Esophagus (tissue), 2 donors: Measurements from ENCODE around the gene RAB11FIP5. TPM values are rescaled to one million over a fixed set of nuclear protein-coding genes. Genes with fewer than 3 reads are reported as not detected.

ENCODE experiments used
- H3K27ac ChIP-seq, 2 donors: one replicate each; pipeline ENCODE4 v1.5.1; 2013; ENCODE audit warnings: low read depth in 2 of 2, mild to moderate bottlenecking in 2 of 2, inconsistent platforms in 1 of 2, low read length in 1 of 2, moderate library complexity in 1 of 2
- H3K27me3 ChIP-seq, 2 donors: one replicate each; pipeline ENCODE4 v1.6.1; 2013; ENCODE audit warnings: low read length in 2 of 2, control low read depth in 1 of 2, mild to moderate bottlenecking in 1 of 2; ENCODE audit not compliant: insufficient read depth in 2 of 2, control insufficient read depth in 1 of 2
- H3K36me3 ChIP-seq, 2 donors: one replicate each; pipeline ENCODE4 v1.6.1; 2013; ENCODE audit warnings: low read length in 1 of 2; ENCODE audit not compliant: control insufficient read depth in 2 of 2, insufficient read depth in 2 of 2
- H3K4me1 ChIP-seq, 2 donors: one replicate each; pipeline ENCODE4 v1.6.1; 2013; ENCODE audit warnings: low read length in 1 of 2; ENCODE audit not compliant: control insufficient read depth in 2 of 2, insufficient read depth in 2 of 2
- H3K4me3 ChIP-seq, 2 donors: one replicate each; pipeline ENCODE4 v1.5.1; 2013; ENCODE audit warnings: low read length in 2 of 2, mild to moderate bottlenecking in 2 of 2, low read depth in 1 of 2, moderate library complexity in 1 of 2
- H3K9me3 ChIP-seq, 2 donors: one replicate each; pipeline ENCODE4 v1.6.1; 2013; ENCODE audit warnings: mild to moderate bottlenecking in 2 of 2, low read depth in 1 of 2, low read length in 1 of 2, moderate library complexity in 1 of 2; ENCODE audit not compliant: control insufficient read depth in 2 of 2, insufficient read depth in 1 of 2
- WGBS, 2 donors: extraction: QIAGEN DNeasy Blood & Tissue Kit; methylation state at CpG; one replicate each; pipeline ENCODE4 v1.1.7; 2013; 5-methylcytosine and 5-hydroxymethylcytosine counted together
- polyA plus RNA-seq, 2 donors: library from polyadenylated mRNA; stranded (reverse); fragments of 200-250 nt; gene quantifications; one replicate each; pipeline ENCODE4 v1.2.3, GENCODE V29; 2013
- donor health status: healthy with polysubstance abuse.
- donor health status: Bipolar disorder and iron deficiency.

Gene RAB11FIP5
- polyA plus RNA-seq, 2 donors = 8.1 to 8.7 TPM

GRCh38 chr2:73063472-73063871 is 49.3 kb downstream of the RAB11FIP5 start:
- no peak overlapping the region for H3K27ac ChIP-seq
- peaks cover 3 to 8% of the 10 kb centered on the region in 2 donors for H3K4me1 ChIP-seq
- WGBS, 2 donors = 78 to 81% methylated on average over 4 of the region's 4 CpGs
- no peaks in the 10 kb centered on the region for H3K9me3 ChIP-seq
- no peak overlapping the region for H3K4me3 ChIP-seq
- H3K27me3 ChIP-seq = no peaks in the 10 kb centered on the region
- peaks cover 0 to 5% of the 10 kb centered on the region in 2 donors for H3K36me3 ChIP-seq

GRCh38 chr2:73059106-73059505 is 53.6 kb downstream of the RAB11FIP5 start:
- H3K4me3 ChIP-seq = no peak overlapping the region
- WGBS, 2 donors = 65 to 66% methylated on average over 6 of the region's 6 CpGs
- peaks cover 0 to 10% of the 10 kb centered on the region in 2 donors for H3K36me3 ChIP-seq
- no peak overlapping the region for H3K27ac ChIP-seq
- no peaks in the 10 kb centered on the region for H3K27me3 ChIP-seq
- peaks cover 0 to 3% of the 10 kb centered on the region in 2 donors for H3K4me1 ChIP-seq
- no peaks in the 10 kb centered on the region for H3K9me3 ChIP-seq

GRCh38 chr2:73054980-73055379 is 57.8 kb downstream of the RAB11FIP5 start:
- Histone ChIP-seq H3K27ac (no peak overlapping the region), H3K9me3 (no peaks in the 10 kb centered on the region), H3K36me3 (peaks cover 0 to 10% of the 10 kb centered on the region in 2 donors), H3K4me1 (no peaks in the 10 kb centered on the region), H3K4me3 (no peak overlapping the region), H3K27me3 (no peaks in the 10 kb centered on the region)
- 83 to 88% methylated on average over 5 of the region's 5 CpGs for WGBS, 2 donors

- WGBS, 2 donors = 69 to 73% methylated on average over 6 of the region's 6 CpGs
- Histone ChIP-seq H3K36me3 (peaks cover 0 to 6% of the 10 kb centered on the region in 2 donors), H3K27ac (no peak overlapping the region), H3K4me3 (no peak overlapping the region), H3K4me1 (no peaks in the 10 kb centered on the region), H3K27me3 (no peaks in the 10 kb centered on the region), H3K9me3 (no peaks in the 10 kb centered on the region)
These were observed 59.2 kb downstream of the RAB11FIP5 start for GRCh38 chr2:73053316-73054114.

- no peaks in the 10 kb centered on the region for H3K27me3 ChIP-seq
- no peaks in the 10 kb centered on the region for H3K9me3 ChIP-seq
- no peak overlapping the region for H3K27ac ChIP-seq
- H3K4me1 ChIP-seq = no peaks in the 10 kb centered on the region
- H3K36me3 ChIP-seq = no peaks in the 10 kb centered on the region
- H3K4me3 ChIP-seq = no peak overlapping the region
- WGBS, 2 donors = 87 to 89% methylated on average over 6 of the region's 6 CpGs
These were observed 62.6 kb downstream of the RAB11FIP5 start for GRCh38 chr2:73050121-73050545.

GRCh38 chr2:73043929-73044832 is 68.6 kb downstream of the RAB11FIP5 start:
- H3K27me3 ChIP-seq = no peaks in the 10 kb centered on the region
- no peak overlapping the region for H3K27ac ChIP-seq
- no peak overlapping the region for H3K4me3 ChIP-seq
- H3K4me1 ChIP-seq = no peaks in the 10 kb centered on the region
- H3K9me3 ChIP-seq = no peaks in the 10 kb centered on the region
- H3K36me3 ChIP-seq = peaks cover 3 to 4% of the 10 kb centered on the region in 2 donors
- WGBS, 2 donors = 83 to 85% methylated on average over 12 of the region's 12 CpGs

GRCh38 chr2:73043276-73043675 is 69.5 kb downstream of the RAB11FIP5 start:
- no peak overlapping the region for H3K27ac ChIP-seq
- H3K27me3 ChIP-seq = no peaks in the 10 kb centered on the region
- H3K4me1 ChIP-seq = no peaks in the 10 kb centered on the region
- H3K4me3 ChIP-seq = no peak overlapping the region
- WGBS, 2 donors = 88 to 90% methylated on average over 5 of the region's 5 CpGs
- peaks cover 3 to 4% of the 10 kb centered on the region in 2 donors for H3K36me3 ChIP-seq
- no peaks in the 10 kb centered on the region for H3K9me3 ChIP-seq

- no peaks in the 10 kb centered on the region for H3K27me3 ChIP-seq
- H3K4me3 ChIP-seq = no peak overlapping the region
- no peak overlapping the region for H3K27ac ChIP-seq
- 82 to 88% methylated on average over 6 of the region's 6 CpGs for WGBS, 2 donors
- no peaks in the 10 kb centered on the region for H3K9me3 ChIP-seq
- no peaks in the 10 kb centered on the region for H3K4me1 ChIP-seq
- H3K36me3 ChIP-seq = peaks cover 4 to 8% of the 10 kb centered on the region in 2 donors
These were observed 74.7 kb downstream of the RAB11FIP5 start for GRCh38 chr2:73037947-73038585.

- 92 to 96% methylated on average over 11 of the region's 11 CpGs for WGBS, 2 donors
These were observed 76.0 kb downstream of the RAB11FIP5 start for GRCh38 chr2:73036766-73037165.

More at GRCh38 chr2:73036766-73037165, 76.0 kb downstream of the RAB11FIP5 start:
- no peaks in the 10 kb centered on the region for H3K9me3 ChIP-seq
- no peaks in the 10 kb centered on the region for H3K27me3 ChIP-seq
- H3K36me3 ChIP-seq = peaks cover 4 to 8% of the 10 kb centered on the region in 2 donors
- no peak overlapping the region for H3K27ac ChIP-seq
- no peaks in the 10 kb centered on the region for H3K4me1 ChIP-seq
- H3K4me3 ChIP-seq = no peak overlapping the region
